Stimulated activated CD8-positive, alpha-beta memory T cell treated with anti-CD3 and anti-CD28 coated beads, Interleukin-7, amount 100 ng/mL, for 48 hours (primary cell): ENCODE results near the gene TRABD.
"Not testable (repeated sequence)": the region's sequence is repeated elsewhere in the genome, so short reads cannot be mapped to it uniquely, and the experiment has no call there.

Source experiments
- DNase-seq, 2 donors: peaks; one replicate each; pipeline ENCODE4 v3.0.0-alpha.2; 2020; ENCODE audit warnings: low read depth in 1 of 2; ENCODE audit errors: extremely low read depth in 1 of 2

TRABD gene

DNA sequence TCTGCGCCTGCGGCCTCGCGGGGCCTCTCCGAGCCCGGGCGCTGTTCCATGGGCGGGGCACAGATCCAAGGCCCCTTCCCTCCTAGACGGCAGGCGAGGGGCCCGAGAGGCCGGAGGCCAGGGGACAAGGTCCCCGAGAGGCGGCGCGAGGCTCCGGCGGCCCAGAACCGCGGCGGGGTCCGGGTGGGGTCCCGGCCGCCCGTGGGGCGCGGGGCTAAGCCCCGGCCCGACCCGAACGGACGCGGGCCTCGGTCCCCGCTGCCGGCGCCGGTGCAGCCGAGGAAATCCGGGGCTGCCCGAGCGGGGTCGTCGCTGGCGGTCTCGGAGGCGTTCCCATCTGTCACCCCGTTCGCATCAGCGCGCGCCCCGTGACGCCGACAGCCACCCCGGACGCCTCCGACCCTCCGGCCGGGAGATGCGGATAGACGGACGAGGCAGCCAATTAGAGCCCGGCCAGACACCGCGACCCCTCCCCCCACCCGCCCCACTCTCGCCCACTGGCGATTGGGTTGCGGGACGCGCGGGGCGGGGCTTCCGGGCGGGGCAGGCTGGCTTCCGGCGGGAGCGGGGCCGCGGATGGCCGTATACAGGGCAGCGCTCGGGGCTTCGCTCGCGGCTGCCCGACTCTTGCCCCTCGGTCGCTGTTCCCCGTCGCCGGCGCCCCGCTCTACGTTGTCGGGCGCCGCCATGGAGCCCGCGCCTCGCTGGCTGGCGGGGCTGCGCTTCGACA lies 14.9 kb downstream of the TRABD start, which contains the start of gene SELENOO:
Gene SELENOO (plus strand): TSS at position 551 of the 730 bp plus-strand sequence. CDS start 26 bp downstream, at position 577.
- peak; percentile 85 to 87 for DNase-seq

DNA sequence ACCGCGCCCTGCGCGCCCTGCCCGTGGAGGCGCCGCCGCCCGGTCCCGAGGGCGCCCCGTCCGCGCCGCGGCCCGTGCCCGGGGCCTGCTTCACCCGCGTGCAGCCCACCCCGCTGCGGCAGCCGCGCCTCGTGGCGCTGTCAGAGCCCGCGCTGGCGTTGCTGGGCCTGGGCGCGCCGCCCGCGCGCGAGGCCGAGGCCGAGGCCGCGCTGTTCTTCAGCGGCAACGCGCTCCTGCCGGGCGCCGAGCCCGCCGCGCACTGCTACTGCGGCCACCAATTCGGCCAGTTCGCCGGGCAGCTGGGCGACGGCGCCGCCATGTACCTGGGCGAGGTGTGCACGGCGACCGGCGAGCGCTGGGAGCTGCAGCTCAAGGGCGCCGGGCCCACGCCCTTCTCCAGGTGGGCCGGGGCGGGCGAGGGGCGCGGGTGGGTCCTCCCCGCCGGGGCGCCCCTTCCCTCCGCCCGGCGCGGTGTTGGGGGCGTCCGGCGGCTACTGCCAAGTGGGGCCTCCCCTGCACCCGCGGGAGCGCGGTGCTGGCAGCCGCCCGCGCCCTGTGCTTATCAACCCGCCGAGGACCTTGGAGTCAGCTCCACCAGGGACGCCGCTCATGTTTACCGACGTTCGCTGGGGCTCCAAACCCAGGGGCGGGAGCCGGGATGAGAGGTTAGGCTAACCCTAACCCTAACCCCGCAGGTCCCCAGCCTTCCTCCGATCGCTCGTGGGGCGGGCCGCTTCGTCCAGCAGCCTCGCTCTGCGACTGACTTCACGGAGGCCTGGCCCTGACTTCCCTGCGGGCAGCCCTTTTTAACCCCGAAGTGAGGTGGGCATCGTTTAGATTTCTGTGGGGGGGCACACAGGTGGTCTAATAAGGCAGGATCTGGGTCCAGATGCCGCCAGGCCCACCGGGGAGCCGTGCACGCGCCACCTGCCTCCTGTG lies 15.7 kb downstream of the TRABD start:
- DNase-seq: no peak

DNA sequence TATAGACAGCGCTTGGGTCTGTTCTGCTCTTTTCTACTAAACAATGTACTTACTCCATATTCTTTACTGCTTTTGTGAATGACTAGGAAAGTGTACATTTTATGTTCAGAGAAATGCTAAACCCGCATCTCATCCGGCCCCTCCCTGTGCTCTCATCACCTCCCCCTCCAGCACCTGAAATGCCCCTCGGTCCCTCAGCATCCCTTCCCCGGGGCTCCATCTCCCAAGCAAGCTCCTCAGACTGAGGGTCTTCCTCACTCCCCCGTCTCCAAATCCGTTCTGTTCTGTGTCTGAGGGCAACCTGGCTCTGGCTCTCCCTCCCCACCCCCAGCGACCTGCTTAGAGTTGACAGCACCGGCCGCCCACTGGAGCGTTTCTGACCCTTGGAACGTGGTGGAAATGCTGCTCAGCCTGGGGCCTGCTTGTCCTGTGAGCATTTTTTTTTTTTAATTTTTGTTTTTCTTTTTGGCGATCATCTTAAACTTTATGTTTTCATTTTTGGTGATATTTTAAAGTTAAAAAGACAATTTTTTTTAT lies 16.5 kb downstream of the TRABD start:
- no peak for DNase-seq

DNA sequence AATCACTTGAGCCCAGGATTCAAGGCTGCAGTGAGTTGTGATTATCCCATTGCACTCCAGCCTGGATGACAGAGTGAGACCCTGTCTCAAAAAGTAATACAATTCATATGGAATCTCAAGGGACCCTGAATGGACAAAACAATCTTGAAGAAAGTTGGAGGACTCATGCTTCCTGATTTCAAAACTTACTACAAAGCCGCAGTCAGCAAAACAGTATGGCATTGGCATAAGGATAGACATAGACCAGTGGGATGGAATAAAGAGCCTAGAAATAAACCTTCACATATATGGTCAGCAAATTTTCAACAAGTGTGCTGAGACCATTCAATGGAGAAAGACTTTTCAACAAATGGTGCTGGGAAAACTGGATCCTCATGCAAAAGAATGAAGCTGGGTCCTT lies 17.6 kb downstream of the TRABD start:
- no peak for DNase-seq

DNA sequence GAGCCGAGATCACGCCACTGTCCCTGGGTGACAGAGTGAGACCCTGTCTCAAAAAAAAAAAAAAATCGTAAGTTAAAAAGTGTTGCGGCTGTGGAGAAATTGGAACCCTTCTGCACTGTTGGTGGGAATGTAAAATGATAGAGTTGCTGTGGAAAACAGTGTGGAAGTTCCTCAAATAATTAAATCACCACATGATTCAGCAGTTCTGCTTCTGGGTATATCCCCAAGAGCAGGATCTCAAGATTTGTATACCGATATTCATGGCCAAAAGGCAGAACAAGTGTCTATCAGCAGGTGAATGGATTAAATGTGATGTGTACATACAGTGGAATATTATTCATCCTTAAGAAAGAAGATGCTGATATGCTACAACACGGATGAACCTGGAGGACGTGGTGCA lies 18.9 kb downstream of the TRABD start:
- DNase-seq: no peak

DNA sequence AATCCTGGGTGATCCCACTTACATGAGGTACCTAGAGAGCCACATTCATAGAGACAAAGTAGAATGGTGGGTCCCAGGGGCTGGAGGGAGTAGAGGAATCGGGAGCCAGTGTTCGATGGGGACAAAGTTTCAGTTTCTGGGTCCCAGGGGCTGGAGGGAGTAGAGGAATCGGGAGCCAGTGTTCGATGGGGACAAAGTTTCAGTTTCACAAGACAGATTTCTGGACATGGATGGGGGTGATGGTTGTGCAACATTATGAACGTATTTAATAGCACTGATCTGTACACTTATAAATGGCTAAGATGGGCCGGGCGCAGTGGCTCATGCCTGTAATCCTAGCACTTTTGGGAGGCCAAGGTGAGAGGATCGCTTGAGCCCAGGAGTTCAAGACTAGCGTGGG lies 19.3 kb downstream of the TRABD start:
- DNase-seq: not testable (repeated sequence)

DNA sequence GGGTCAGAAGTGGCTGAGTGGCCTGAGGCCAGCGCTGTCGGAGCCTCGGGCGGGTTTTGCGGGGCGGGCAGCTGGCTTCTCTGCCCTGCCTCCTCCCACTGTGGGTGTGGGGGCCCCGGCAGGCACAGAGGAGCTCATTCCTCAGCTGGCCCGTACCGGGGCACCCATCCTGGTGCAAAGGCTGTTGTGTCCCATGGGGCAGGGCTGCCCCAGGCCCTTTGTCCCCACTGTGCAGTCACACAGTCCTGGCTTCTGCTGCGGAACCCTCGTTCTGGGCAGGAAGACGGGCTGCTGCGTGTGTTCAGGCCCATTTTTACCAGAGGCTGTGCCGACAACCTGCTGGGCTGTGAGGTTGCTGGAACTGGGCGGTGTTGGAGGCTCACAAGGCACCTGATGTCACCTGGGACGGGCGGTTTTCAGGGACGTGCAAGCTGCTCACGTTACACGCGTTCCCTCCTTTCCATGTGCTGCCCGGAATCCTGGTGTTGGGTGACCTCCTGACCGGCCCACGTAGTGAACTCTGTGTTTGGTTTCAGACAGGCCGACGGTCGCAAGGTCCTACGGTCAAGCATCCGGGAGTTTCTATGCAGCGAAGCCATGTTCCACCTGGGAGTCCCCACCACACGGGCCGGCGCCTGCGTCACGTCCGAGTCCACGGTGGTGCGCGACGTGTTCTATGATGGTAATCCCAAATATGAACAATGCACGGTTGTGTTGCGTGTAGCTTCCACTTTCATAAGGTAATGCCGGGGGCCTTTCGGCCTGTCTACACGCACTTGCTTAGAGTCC lies 20.3 kb downstream of the TRABD start:
- no peak for DNase-seq

DNA sequence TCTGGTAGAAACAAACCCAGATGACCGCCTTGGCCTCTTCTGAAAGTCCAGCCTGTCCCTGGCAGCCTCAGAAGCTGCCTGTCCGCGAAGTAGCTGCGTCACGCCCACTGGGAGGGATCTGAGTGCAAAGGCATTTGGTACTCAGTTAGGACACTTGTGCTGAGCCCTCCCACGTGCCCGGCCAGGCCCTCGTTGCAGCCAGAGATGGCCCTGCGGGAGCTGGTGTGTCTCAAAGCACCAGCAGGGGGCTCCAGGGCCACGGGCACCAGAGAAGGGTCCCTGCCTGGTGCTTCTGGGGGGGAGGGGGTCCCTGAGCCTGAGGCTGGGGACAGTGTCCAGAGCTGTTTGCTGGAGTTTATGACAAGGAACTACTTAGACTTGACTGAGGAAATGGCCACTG lies 20.9 kb downstream of the TRABD start:
- DNase-seq: no peak

DNA sequence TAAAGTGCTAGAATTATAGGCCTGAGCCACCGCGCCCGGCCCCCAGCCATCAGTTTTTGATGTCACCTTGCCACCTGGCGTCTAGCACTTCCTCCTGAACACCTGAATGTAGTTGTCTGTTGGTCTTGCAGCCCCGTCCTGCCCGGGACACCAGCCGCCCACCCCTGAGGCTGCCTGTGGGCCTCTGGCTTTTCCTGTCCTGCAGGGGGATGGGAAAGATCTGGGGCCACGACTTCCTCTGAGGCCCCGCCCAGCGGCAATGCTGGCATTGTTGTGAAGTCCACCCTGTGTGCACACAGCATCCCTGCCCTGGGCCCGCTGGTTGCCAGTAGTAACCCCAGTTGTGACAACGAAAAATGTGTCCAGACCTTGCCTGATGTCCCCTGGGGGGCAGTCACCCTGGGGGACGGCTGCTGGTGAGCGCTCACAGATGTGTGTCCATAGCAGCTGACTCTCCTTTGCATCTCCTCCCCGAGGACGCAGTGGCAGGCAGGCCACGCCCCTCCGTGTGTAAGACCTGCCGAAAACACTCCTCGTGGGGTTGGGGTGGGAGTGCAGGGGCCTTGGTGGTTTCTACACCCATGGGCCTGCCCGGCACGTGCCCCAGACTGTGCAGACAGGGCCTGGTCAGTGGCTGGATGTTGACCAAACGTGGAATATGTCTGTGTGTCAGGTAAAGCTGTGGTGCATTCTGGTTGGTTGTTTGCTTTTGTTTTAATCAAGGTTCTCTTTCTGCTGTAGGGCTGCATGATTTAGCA lies 21.8 kb downstream of the TRABD start:
- no peak for DNase-seq

DNA sequence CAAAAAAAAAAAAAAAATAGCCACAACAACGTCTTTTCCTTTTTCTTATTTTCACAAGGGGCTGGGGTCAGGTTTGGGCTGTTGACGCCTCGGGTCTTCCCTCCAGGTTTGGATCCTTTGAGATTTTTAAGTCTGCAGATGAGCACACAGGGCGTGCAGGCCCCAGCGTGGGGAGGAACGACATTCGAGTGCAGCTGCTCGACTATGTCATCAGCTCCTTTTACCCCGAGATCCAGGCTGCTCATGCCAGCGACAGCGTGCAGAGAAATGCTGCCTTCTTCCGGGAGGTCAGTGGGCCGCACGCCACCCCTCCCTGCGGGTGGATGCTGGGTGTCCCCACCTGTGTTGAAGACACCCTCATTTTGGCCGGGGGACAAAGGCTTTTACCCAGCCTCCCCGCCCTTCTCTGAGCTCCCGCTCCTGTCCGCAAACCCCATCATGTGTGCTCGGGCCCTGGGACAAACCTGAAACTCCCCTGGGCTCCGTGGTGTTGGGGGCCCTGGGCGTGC lies 22.8 kb downstream of the TRABD start:
- no peak for DNase-seq

DNA sequence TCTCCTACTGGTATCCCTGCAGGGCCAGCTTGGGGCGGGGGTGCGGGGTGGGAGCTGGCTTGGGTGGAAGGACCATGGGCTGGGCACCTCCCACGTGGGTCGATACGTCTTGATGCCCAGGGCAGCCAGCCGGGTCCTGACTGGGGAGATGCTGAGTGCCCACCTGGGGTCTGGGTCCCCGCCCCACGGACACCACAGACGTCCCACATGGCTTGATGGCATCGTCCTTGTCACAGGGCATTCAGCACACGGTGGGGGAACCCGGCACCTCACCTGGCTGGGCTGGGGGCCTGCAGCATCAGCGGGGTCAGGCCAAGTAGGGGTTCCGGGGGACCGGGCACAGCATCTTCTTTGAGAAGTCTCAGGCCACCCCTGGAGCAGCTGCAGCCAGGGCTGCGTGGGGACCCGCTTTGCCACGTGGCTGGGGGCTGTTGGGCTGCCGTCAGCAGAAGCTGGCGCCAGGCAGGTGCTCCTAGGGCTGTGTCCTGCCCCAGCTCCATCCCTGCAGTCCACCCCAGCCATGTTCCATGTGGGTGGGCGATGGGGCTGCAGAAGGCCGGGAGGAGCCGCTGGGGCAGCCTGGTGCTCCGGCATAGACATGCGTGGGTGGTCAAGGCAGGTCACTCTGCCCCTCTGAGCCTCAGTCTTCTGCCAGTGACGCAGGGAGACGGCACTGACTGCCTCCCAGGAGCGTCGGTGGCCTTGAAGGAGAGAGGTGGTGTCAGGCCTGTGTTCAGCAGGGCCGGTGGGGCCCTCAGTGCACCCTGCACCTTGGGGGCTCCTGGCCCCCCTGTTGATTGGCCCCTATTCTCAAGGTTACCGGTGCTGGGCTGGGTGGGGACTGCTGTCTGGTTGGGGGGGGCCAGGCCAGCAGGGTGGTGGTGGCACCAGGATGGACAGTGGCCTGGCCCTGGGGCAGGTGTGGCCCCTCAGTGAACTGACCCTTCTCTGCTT lies 23.5 kb downstream of the TRABD start:
- no peak for DNase-seq

DNA sequence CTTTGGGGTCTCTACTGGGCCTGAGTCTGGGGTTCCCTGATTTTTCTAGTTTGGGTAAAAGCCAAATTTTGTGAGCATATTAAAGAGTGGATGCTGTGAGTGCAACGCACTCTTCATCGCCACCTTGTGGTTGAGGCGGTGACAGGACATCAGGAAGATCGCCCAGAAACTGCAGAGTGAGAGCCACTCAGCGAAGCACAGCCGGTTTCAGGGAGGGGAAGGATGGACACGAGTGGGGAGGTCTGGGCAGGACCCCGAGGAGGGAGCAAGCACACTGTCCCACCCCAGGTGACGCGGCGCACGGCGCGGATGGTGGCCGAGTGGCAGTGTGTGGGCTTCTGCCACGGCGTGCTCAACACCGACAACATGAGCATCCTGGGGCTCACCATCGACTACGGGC lies 24.2 kb downstream of the TRABD start:
- peak in 1 of 2 donors; percentile 36 for DNase-seq

DNA sequence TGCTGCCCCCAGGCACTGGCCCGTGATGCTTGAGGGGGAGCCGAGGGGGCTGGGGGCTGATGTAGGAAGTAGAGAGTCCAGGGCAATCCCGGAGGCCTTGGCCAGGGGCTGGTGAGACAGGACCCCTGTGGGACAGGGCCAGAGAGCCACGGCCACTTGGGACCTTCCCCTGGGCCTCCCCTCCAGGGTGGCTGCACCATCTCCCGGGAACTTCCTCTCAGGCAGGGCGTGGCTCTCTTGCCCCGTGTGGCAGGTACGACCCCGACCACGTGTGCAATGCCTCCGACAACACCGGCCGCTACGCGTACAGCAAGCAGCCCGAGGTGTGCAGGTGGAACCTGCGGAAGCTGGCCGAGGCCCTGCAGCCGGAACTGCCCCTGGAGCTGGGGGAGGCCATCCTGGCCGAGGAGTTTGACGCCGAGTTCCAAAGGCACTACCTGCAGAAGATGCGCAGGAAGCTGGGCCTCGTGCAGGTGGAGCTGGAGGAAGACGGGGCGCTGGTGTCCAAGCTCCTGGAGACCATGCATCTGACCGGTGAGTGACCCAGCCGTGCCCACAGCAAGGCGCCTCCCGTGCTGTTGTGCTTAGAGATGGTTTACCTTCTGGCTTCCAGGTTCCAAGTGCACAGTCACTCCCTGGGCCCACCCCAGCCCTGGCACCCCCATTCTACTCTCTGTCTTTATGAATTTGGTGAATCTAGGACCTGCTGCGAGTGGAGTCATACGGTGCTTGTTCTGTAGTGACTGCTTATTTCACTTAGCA lies 24.8 kb downstream of the TRABD start:
- no peak for DNase-seq

DNA sequence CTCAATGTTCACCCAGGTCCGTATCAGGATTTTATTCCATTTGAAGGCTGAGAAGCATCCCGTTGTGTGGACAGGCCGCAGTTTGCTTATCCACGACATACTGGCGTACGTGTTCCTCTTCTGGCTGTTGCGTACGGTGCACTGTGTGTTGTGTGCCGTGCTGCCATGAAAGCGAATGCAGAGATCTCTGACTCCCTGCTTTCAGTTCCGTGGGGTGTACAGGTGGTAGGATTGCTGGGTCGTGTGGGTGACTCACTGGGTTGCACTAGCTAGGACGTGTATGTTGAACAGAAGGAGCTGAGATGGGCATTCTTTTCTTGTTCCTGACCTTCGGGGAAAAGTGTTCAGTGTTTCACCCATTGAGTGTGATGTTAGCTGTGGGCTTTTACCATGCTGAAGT lies 25.4 kb downstream of the TRABD start:
- no peak for DNase-seq

DNA sequence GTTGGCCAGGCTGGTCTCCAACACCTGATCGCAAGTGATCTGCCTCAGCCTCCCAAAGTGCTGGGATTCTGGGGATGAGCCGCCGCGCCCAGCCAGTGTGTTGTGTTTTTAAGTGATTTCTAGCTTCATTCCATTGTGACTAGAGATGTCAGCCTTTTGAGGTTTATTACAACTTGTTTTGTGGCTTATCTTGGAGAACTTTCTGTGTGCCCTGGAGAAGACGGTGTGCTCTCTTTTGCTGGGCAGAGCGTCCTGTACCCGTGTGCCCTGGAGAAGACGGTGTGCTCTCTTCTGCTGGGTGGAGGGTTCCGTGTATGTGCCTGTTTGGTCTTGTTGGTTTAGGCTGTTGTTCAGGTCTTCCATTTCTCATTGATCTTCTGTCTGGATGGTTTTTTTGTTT lies 27.6 kb downstream of the TRABD start:
- DNase-seq: no peak

DNA sequence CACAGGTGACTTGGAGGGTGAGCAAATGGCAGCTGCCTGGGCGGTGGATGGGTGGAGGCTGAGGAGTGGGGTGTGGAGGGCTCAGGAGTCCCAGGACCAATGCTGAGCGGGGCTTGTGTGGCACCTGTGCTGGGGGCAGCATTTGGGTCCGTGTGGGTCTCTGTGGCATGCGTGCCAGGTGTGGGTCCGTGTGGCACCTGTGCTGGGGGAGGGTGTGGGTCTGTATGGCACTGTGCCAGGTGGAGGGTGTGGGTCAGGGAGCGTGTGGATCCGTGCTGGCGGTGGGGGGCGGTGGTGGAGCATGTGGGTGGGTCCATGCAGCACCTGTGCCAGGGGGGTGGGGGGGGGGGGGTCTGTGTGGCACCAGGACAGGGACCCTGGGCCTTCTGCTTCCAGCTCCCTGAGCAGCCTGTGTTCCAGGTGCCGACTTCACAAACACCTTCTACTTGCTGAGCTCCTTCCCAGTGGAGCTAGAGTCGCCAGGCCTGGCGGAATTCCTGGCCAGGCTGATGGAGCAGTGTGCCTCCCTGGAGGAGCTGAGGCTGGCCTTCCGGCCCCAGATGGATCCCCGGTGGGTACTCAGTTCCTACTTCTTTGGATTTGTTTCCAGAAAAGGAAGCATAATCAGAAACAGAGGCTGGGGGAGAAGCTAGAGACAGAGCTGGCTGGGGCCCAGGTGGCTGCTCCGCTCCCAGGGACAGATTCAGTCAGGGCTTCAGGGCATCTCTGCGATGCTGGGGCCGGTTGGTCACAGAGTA lies 29.8 kb downstream of the TRABD start:
- no peak for DNase-seq

DNA sequence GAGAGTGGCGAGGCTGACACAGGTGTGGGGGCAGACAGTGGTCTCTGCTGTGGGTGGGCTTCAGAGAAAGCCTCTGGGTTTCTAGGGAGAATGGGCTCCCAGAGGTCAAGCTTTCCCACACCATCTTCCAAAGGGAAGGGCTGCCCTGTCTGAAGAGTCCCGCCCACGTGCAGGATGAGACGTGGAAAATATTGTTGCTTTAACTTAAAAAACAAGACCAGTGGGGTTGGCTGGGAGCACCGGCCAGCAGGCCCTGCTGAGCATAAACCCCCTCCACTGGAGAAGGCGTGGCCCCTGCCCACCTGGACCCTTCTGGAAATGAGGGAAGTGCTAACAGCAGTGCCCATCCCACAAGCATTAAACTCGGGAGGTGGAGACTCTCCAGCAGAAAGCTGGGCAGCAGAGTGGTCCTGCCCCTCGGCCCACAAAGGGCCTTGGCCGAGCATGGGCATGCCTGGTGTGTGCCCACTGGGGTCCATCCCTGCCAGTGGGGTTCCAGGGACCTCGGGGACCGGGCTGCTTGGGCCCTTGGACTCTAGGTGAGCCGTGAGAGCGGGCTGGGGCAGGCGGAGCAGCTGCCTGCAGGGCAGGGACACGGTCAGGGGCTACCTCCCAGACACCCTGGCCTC lies 30.5 kb downstream of the TRABD start:
- no peak for DNase-seq
